Heart left ventricle (tissue), 13 donors: ENCODE data around the gene RNU1-4.
"Not testable (repeated sequence)": the region's sequence is repeated elsewhere in the genome, so short reads cannot be mapped to it uniquely, and the experiment has no call there.

ENCODE experiments used
- CTCF ChIP-seq, 12 donors: fragments of 200-600 bp; sonication (generic) in 4 of 12; IDR thresholded peaks; one replicate each; pipeline versions ENCODE4 v1.5.0 to v1.8.0; 2018 to 2022; ENCODE audit warnings: antibody characterized with exemption in 12 of 12, mild to moderate bottlenecking in 5 of 12
- POLR2A ChIP-seq, 2 donors: fragments of 450-650 bp; IDR thresholded peaks; one replicate each; pipeline ENCODE4 v1.6.1; 2017; ENCODE audit warnings: antibody characterized with exemption in 2 of 2, mild to moderate bottlenecking in 2 of 2, moderate library complexity in 2 of 2
- donor health status: ischemic (EF 13 %, LVEDD 7.1; RV severe dilation, severe dysfunction).
- donor health status: DM: no; HTN: yes; CAD: no.
- donor health status: DM: no; HTN: no; CAD: no.
- donor health status: ischemic (EF 25% LVEDD 6.9; RV normal size, moderate dysfunction).
- donor health status: ischemic (EF 25% LVEDD 5.7; RV mildly dilated, moderate dysfunction).
- donor health status: ischemic (EF 35%, LVEDD 5.7; RV mildly dilated, moderate dysfunction).
- donor health status: nonischemic (EF 11% LVEDD 7.7; RV severe dilation, severe dysfunction).
- donor health status: DM: yes; HTN: yes; CAD: no.
- donor health status: PGD.
- donor health status: ischemic (EF 29% LVEDD 5.4; RV normal size, mild dysfunction).
- donor health status: nonischemic (EF 23%, LVEDD 6.1; RV moderate dilation, normal function).

GRCh38 chr1:16699440-16699839, 40.9 kb upstream of the RNU1-4 start:
- not testable (repeated sequence) for TF ChIP-seq CTCF, POLR2A (IDR thresholded peaks at IDR 0.05)
